ENCODE measurements around the gene TMEM19.

The TMEM19 gene

DNA sequence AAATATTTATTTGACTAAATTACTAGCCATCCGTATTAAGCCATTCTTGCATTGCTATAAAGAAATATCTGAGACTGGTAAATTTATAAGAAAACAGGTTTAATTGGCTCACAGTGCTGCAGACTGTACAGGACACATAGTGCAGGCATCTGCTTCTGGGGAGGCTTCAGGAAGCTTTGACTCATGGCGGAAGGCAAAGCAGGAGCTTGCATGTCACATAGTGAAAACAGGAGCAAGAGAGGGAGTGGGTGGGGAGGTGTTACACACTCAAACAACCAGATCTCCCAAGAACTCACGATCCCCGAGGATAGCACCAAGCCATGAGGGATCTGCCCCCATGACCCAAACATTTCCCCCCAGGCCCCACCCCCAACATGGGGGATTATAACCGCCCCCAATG is 42.1 kb downstream of the TMEM19 start:
- no peak overlapping the region for H3K4me3 ChIP-seq (ENCODE audit: low read depth, low read length)
- TF ChIP-seq, protein P1, sequence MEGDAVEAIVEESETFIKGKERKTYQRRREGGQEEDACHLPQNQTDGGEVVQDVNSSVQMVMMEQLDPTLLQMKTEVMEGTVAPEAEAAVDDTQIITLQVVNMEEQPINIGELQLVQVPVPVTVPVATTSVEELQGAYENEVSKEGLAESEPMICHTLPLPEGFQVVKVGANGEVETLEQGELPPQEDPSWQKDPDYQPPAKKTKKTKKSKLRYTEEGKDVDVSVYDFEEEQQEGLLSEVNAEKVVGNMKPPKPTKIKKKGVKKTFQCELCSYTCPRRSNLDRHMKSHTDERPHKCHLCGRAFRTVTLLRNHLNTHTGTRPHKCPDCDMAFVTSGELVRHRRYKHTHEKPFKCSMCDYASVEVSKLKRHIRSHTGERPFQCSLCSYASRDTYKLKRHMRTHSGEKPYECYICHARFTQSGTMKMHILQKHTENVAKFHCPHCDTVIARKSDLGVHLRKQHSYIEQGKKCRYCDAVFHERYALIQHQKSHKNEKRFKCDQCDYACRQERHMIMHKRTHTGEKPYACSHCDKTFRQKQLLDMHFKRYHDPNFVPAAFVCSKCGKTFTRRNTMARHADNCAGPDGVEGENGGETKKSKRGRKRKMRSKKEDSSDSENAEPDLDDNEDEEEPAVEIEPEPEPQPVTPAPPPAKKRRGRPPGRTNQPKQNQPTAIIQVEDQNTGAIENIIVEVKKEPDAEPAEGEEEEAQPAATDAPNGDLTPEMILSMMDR (IDR thresholded peaks at IDR 0.05; ENCODE audit: borderline replicate concordance, insufficient read depth, low read depth, low read length), result no peak

DNA sequence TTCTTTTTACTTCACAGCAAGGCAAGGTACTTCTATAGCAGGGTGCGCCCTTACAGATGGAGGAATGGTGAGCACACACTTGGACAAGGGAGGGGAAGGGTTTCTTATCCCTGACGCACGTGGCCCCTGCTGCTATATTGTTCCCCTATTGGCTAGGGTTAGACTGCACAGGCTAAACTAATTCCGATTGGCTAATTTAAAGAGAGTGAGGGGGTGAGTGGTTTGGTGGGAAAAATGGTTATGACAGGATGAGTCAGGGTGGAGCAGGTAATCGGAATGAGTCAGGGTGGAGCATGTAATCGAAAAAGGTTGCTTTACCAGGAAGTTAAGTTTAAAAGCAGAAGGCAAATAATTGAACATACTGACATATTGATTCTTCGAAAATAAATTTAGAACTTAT is 45.1 kb downstream of the TMEM19 start:
- TF ChIP-seq, protein P1 (IDR thresholded peaks at IDR 0.05; ENCODE audit: borderline replicate concordance, insufficient read depth, low read depth, low read length), result no peak
- H3K4me3 ChIP-seq (ENCODE audit: low read depth, low read length), result no peak overlapping the region

DNA sequence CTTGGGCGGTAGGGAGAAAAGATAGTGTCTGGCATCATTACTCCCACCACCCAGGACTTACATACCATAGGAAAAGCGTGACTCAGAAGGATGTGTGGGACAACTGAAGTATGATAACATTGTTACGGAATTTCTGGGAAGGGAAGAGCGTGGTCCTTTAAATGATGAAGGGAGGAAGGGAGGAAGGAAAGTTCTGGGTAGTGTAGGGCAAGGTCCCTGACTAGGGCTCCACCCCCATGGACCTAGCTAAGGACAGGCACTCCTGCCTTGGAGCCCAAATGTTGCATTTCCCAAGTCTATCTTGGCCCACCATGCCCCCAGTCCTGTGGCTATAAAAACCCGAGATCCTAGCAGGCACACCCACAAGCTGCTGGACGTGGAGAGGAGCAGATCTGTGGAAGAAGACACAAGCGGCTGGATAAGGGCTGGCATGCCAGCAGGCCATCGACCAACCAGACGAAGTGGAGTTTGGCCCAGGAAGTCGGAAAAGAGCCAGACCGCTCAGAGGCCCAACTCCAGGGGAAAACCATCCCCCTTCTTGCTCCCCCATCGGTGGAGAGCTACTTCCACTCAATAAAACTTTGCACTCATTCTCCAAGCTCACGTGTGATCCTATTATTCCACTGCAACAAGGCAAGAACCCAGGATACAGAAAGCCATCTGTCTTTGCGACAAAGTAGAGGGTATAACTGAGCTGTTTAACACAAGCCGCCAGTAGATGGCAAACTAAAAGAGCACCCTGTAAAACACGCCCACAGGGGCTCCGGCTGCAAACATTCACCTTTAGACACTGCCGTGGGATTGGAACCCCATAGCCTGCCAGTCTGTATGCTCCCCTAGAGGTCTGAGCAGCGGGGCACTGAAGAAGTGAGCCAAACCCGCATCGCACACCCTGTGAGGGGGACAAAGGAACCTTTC is 45.8 kb downstream of the TMEM19 start:
- TF ChIP-seq, protein P1 (IDR thresholded peaks at IDR 0.05; ENCODE audit: borderline replicate concordance, insufficient read depth, low read depth, low read length), result no peak
- no peak overlapping the region for H3K4me3 ChIP-seq (ENCODE audit: low read depth, low read length)

DNA sequence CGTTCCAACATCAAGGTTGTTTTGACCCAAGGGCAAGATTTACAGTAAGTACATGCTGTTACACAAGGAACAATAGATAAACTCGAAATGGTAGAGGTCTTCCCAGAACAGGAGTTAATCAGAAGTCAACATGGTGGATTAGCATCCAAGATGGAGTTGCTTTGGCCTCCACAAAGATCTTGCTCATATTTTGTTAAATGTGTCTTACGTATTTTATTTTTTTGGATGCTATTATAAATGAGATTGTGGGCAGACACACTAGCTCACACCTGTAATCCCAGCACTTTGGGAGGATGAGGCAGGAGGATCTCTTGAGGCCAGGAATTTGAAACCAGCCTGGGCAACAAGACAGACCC is 46.5 kb downstream of the TMEM19 start:
- TF ChIP-seq, protein P1 (IDR thresholded peaks at IDR 0.05; ENCODE audit: borderline replicate concordance, insufficient read depth, low read depth, low read length), result no peak
- no peak overlapping the region for H3K4me3 ChIP-seq (ENCODE audit: low read depth, low read length)

DNA sequence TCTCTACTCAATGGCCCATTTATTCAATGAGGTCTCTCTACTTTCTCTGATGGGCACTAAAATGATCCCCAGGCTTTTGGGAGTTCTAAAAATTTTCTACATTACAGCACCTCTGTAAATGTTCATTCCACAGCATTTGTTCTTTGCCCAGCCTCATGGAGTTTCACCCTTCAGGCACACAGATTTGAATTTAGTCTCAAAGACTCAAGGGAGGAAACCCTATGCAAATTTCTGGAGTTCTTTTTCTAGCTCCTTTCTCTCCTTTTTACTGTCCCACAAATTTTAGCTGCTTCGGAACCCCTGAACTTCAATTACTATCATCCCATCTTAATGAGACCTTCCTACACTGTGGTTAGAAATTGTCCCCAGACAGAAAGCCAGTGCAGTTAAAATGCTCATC is 51.3 kb downstream of the TMEM19 start:
- TF ChIP-seq, protein P1 (IDR thresholded peaks at IDR 0.05; ENCODE audit: borderline replicate concordance, insufficient read depth, low read depth, low read length), result no peak
- no peak overlapping the region for H3K4me3 ChIP-seq (ENCODE audit: low read depth, low read length)

DNA sequence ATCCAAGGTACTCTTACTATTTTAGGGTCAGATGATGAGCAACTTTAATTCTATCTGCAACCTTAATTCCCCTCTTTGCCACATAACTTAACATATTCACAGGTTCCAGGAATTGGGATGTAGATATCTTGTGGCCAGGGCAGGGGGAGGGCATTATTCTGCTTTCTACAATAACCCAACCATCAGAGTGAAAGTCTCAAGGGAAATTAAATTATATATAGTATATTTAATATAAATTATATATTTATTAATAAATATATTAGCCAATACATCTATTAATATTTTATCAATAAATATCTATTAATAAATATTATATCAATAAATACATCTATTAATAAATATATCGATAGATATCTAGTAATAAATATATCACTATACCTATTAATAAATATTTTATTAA is 57.1 kb downstream of the TMEM19 start:
- TF ChIP-seq, protein P1 (IDR thresholded peaks at IDR 0.05; ENCODE audit: borderline replicate concordance, insufficient read depth, low read depth, low read length), result no peak
- H3K4me3 ChIP-seq (ENCODE audit: low read depth, low read length), result no peak overlapping the region

All from GM12875 (cell line).